Liver (tissue), 9 donors: ENCODE data around the gene CASP9. TPM values are rescaled to one million over a fixed set of nuclear protein-coding genes. Genes with fewer than 3 reads are reported as not detected.
"Not testable (repeated sequence)": the region's sequence is repeated elsewhere in the genome, so short reads cannot be mapped to it uniquely, and the experiment has no call there.

Source experiments
- DNase-seq: peaks from one replicate; pipeline ENCODE4 v3.0.0-alpha.2; 2017; ENCODE audit warnings: low spot score
- H3K27ac ChIP-seq, 2 donors: one replicate each; pipeline ENCODE4 v1.7.0; 2013; ENCODE audit warnings: inconsistent platforms in 2 of 2, low read length in 2 of 2, control low read depth in 1 of 2, low read depth in 1 of 2, mild to moderate bottlenecking in 1 of 2
- H3K27me3 ChIP-seq, 4 donors: one replicate each; pipeline versions ENCODE4 v1.6.1 to v1.7.0; 2013; ENCODE audit warnings: low read length in 3 of 4, inconsistent platforms in 1 of 4, mild to moderate bottlenecking in 1 of 4, moderate library complexity in 1 of 4; ENCODE audit not compliant: control insufficient read depth in 4 of 4, insufficient read depth in 4 of 4
- H3K36me3 ChIP-seq, 4 donors: one replicate each; pipeline versions ENCODE4 v1.6.1 to v1.7.0; 2013; ENCODE audit warnings: low read length in 3 of 4, mild to moderate bottlenecking in 3 of 4, low read depth in 1 of 4, moderate library complexity in 1 of 4; ENCODE audit not compliant: control insufficient read depth in 4 of 4, insufficient read depth in 3 of 4
- H3K4me1 ChIP-seq, 4 donors: one replicate each; pipeline versions ENCODE4 v1.6.1 to v1.7.0; 2013; ENCODE audit warnings: low read length in 3 of 4, mild to moderate bottlenecking in 3 of 4, moderate library complexity in 1 of 4; ENCODE audit not compliant: control insufficient read depth in 4 of 4, insufficient read depth in 4 of 4
- H3K4me3 ChIP-seq, 3 donors: one replicate each; pipeline versions ENCODE4 v1.6.1 to v1.7.0; 2013; ENCODE audit warnings: low read length in 3 of 3, control low read depth in 1 of 3, low read depth in 1 of 3, mild to moderate bottlenecking in 1 of 3
- H3K9ac ChIP-seq, 2 donors: one replicate each; pipeline ENCODE4 v1.7.0; 2013; ENCODE audit warnings: low read length in 2 of 2, mild to moderate bottlenecking in 2 of 2, moderate library complexity in 2 of 2, control low read depth in 1 of 2, low read depth in 1 of 2
- H3K9me3 ChIP-seq, 4 donors: one replicate each; pipeline versions ENCODE4 v1.6.1 to v1.7.0; 2013; ENCODE audit warnings: low read length in 3 of 4; ENCODE audit not compliant: control insufficient read depth in 4 of 4
- FOXA1 ChIP-seq: IDR thresholded peaks from 2 replicates; pipeline ENCODE4 v1.6.1; 2016; ENCODE audit warnings: antibody characterized with exemption
- FOXA2 ChIP-seq: IDR thresholded peaks from 2 replicates; pipeline ENCODE4 v1.6.1; 2016; ENCODE audit warnings: antibody characterized with exemption
- GABPA ChIP-seq, 2 donors: IDR thresholded peaks in 1 of 2; conservative IDR thresholded peaks in 1 of 2; 2 replicates each; pipeline ENCODE4 v1.6.1; 2016; ENCODE audit warnings: antibody characterized with exemption in 2 of 2, mild to moderate bottlenecking in 1 of 2, moderate library complexity in 1 of 2
- HNF4A ChIP-seq, 2 donors: conservative IDR thresholded peaks; 2 replicates each; pipeline ENCODE4 v1.6.1; 2016; ENCODE audit warnings: antibody characterized with exemption in 2 of 2, mild to moderate bottlenecking in 2 of 2
- HNF4G ChIP-seq: IDR thresholded peaks from 2 replicates; pipeline ENCODE4 v1.6.1; 2016; ENCODE audit warnings: antibody characterized with exemption
- JUND ChIP-seq, 2 donors: IDR thresholded peaks; 2 replicates each; pipeline ENCODE4 v1.6.1; 2016; ENCODE audit warnings: antibody characterized with exemption in 2 of 2
- RAD21 ChIP-seq, 2 donors: IDR thresholded peaks; 2 replicates each; pipeline ENCODE4 v1.6.1; 2016; ENCODE audit warnings: antibody characterized with exemption in 2 of 2, mild to moderate bottlenecking in 2 of 2
- RXRA ChIP-seq, 2 donors: IDR thresholded peaks; 2 replicates each; pipeline ENCODE4 v1.6.1; 2017 to 2018; ENCODE audit warnings: antibody characterized with exemption in 2 of 2, mild to moderate bottlenecking in 1 of 2
- TAF1 ChIP-seq: conservative IDR thresholded peaks from 2 replicates; pipeline ENCODE4 v1.6.1; 2016; ENCODE audit warnings: antibody characterized with exemption, mild to moderate bottlenecking
- YY1 ChIP-seq: IDR thresholded peaks from 2 replicates; pipeline ENCODE4 v1.6.1; 2016; ENCODE audit warnings: antibody characterized with exemption, mild to moderate bottlenecking
- WGBS: extraction: QIAGEN DNeasy Blood & Tissue Kit; methylation state at CpG from one replicate; pipeline ENCODE4 v1.1.7; 2013; 5-methylcytosine and 5-hydroxymethylcytosine counted together
- polyA plus RNA-seq, 2 donors: library from polyadenylated mRNA; stranded (reverse) in 1 of 2; unstranded in 1 of 2; fragments of 200-250 nt in 1 of 2; fragments of >200 nt in 1 of 2; fragmentation: Nextera tagmentation in 1 of 2; extraction: Ambion mirVana in 1 of 2; gene quantifications; one replicate each; pipeline versions ENCODE4 v1.2.1 to v1.2.3, GENCODE V29; 2013 to 2015
- total RNA-seq, 2 donors: library from RNA; depleted of rRNA; stranded (reverse); fragments of >200 nt; gene quantifications; one replicate each; pipeline ENCODE4 v1.2.3, GENCODE V29; 2014
- TF ChIP-seq, protein P1 (sequence below): IDR thresholded peaks from 2 replicates; pipeline ENCODE4 v1.6.1; 2016; ENCODE audit warnings: antibody characterized with exemption, mild to moderate bottlenecking
- TF ChIP-seq, protein P2 (sequence below): fragments of 150-350 bp; IDR thresholded peaks from 2 replicates; pipeline ENCODE4 v1.5.1; 2017; ENCODE audit warnings: improper control_type of control experiment, low read depth, low read length; ENCODE audit not compliant: missing input control
- TF ChIP-seq, protein P3 (sequence below): IDR thresholded peaks from 2 replicates; pipeline ENCODE4 v1.6.1; 2016; ENCODE audit warnings: antibody characterized with exemption
- TF ChIP-seq, protein P4 (sequence below): IDR thresholded peaks from 2 replicates; pipeline ENCODE4 v1.6.1; 2016; ENCODE audit warnings: antibody characterized with exemption
- donor health status: healthy.
- donor health status: healthy.
- donor health status: healthy.
- donor health status: healthy.
- donor health status: healthy.

Gene CASP9
- total and polyA plus RNA-seq, 4 donors, result 2.8 to 5.8 (median 4.3) TPM

DNA sequence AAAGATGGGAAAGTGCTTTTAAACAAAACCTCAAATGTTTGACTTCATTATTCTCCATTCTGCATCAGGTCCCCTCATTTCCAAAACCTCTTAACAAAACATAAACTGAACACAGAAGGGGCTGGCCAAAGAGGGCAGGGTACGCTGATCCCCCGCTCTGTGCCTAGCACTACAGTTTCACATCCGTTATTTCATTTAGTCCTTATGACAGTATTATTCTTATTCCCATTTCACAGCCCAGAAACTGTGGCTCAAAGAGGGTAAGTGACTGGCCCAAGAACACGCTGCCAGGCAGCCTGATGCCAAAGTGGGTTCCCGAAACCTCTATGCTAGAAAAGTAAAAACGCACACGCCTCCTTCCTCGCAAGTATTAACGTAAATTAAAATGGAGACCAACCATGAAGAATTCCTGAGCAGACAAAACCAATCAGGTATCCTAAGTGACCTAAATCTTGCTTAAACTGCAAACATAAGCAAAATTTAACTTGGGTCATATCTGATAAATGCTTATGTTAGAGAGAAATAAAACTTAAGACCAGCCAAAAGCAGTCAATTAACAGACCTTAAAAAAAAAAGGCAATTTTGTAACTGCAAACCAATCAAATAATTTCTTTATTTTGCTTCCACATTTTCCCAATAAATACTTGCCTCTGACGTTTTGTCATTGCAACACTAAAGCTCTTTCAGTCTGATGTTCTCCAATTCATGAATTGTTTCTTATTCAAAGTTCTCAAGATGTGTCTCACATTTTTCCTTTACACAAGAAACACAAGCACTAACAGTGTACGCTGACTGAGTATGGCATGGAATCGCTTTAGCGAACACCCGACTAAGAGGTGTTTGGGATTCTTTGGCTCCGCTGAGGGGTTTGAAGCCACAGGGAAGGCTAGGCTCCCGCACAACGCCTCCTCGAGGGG is 653 bp downstream of the CASP9 start:
- 44% methylated on average over 18 of the region's 18 CpGs for WGBS
- Histone ChIP-seq H3K36me3 (no peaks in the 10 kb centered on the region), H3K27me3 (no peaks in the 10 kb centered on the region), H3K4me3 (peak overlapping the region; percentile 51 to 78 (median 65)), H3K9me3 (no peaks in the 10 kb centered on the region), H3K27ac (peak overlapping the region; percentile 82 to 99), H3K4me1 (peaks cover 3 to 35% (median 24%) of the 10 kb centered on the region in 4 donors), H3K9ac (peak overlapping the region; percentile 78 to 80)
- DNase-seq, result no peak
- TF ChIP-seq HNF4G (no peak), TAF1 (no peak), FOXA1 (no peak), RXRA (IDR thresholded peaks at IDR 0.05) (no peak), RAD21 (IDR thresholded peaks at IDR 0.05) (no peak), JUND (IDR thresholded peaks at IDR 0.05) (no peak), YY1 (no peak)
- TF ChIP-seq, protein P1, sequence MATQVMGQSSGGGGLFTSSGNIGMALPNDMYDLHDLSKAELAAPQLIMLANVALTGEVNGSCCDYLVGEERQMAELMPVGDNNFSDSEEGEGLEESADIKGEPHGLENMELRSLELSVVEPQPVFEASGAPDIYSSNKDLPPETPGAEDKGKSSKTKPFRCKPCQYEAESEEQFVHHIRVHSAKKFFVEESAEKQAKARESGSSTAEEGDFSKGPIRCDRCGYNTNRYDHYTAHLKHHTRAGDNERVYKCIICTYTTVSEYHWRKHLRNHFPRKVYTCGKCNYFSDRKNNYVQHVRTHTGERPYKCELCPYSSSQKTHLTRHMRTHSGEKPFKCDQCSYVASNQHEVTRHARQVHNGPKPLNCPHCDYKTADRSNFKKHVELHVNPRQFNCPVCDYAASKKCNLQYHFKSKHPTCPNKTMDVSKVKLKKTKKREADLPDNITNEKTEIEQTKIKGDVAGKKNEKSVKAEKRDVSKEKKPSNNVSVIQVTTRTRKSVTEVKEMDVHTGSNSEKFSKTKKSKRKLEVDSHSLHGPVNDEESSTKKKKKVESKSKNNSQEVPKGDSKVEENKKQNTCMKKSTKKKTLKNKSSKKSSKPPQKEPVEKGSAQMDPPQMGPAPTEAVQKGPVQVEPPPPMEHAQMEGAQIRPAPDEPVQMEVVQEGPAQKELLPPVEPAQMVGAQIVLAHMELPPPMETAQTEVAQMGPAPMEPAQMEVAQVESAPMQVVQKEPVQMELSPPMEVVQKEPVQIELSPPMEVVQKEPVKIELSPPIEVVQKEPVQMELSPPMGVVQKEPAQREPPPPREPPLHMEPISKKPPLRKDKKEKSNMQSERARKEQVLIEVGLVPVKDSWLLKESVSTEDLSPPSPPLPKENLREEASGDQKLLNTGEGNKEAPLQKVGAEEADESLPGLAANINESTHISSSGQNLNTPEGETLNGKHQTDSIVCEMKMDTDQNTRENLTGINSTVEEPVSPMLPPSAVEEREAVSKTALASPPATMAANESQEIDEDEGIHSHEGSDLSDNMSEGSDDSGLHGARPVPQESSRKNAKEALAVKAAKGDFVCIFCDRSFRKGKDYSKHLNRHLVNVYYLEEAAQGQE, result peak; percentile 3

DNA sequence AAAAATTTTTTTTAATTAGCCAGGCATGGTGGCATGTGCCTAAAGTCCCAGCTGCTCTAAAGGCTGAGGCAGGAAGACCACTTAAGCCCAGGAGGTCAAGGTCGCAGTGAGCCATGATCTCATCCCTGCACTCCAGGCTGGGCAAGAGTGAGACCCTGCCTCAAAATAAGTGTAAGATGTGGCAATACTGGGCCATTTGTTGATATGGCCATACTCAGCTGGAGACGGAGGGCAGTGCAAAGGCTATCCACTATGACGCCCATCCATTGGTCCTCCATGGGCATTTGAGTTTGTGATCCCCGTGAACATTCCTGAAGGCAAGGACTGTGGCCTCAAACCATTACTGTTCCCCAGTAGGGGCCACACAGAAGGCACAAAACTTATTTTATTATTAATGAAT is 1.5 kb downstream of the CASP9 start:
- Histone ChIP-seq H3K9me3 (no peaks in the 10 kb centered on the region), H3K9ac (no peak overlapping the region), H3K4me1 (peaks cover 3 to 31% (median 21%) of the 10 kb centered on the region in 4 donors), H3K27ac (no peak overlapping the region), H3K27me3 (no peaks in the 10 kb centered on the region), H3K36me3 (peaks cover 0 to 4% (median under 1%) of the 10 kb centered on the region in 4 donors), H3K4me3 (no peak overlapping the region)
- DNase-seq, result no peak
- WGBS, result 98% methylated on average over 4 of the region's 4 CpGs
- TF ChIP-seq, protein P2, sequence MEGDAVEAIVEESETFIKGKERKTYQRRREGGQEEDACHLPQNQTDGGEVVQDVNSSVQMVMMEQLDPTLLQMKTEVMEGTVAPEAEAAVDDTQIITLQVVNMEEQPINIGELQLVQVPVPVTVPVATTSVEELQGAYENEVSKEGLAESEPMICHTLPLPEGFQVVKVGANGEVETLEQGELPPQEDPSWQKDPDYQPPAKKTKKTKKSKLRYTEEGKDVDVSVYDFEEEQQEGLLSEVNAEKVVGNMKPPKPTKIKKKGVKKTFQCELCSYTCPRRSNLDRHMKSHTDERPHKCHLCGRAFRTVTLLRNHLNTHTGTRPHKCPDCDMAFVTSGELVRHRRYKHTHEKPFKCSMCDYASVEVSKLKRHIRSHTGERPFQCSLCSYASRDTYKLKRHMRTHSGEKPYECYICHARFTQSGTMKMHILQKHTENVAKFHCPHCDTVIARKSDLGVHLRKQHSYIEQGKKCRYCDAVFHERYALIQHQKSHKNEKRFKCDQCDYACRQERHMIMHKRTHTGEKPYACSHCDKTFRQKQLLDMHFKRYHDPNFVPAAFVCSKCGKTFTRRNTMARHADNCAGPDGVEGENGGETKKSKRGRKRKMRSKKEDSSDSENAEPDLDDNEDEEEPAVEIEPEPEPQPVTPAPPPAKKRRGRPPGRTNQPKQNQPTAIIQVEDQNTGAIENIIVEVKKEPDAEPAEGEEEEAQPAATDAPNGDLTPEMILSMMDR, result no peak
- TF ChIP-seq FOXA2, result no peak
- TF ChIP-seq, protein P3, sequence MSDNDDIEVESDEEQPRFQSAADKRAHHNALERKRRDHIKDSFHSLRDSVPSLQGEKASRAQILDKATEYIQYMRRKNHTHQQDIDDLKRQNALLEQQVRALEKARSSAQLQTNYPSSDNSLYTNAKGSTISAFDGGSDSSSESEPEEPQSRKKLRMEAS, result no peak
- TF ChIP-seq TAF1, result no peak
- no peak for TF ChIP-seq YY1
- TF ChIP-seq GABPA (IDR thresholded peaks at IDR 0.05 in 1 of 2, conservative IDR thresholded peaks at IDR 0.05 in 1 of 2), result no peak
- no peak for TF ChIP-seq HNF4A (conservative IDR thresholded peaks at IDR 0.05)
- TF ChIP-seq, protein P4, sequence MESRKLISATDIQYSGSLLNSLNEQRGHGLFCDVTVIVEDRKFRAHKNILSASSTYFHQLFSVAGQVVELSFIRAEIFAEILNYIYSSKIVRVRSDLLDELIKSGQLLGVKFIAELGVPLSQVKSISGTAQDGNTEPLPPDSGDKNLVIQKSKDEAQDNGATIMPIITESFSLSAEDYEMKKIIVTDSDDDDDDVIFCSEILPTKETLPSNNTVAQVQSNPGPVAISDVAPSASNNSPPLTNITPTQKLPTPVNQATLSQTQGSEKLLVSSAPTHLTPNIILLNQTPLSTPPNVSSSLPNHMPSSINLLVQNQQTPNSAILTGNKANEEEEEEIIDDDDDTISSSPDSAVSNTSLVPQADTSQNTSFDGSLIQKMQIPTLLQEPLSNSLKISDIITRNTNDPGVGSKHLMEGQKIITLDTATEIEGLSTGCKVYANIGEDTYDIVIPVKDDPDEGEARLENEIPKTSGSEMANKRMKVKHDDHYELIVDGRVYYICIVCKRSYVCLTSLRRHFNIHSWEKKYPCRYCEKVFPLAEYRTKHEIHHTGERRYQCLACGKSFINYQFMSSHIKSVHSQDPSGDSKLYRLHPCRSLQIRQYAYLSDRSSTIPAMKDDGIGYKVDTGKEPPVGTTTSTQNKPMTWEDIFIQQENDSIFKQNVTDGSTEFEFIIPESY, result no peak
- TF ChIP-seq FOXA1, result no peak

DNA sequence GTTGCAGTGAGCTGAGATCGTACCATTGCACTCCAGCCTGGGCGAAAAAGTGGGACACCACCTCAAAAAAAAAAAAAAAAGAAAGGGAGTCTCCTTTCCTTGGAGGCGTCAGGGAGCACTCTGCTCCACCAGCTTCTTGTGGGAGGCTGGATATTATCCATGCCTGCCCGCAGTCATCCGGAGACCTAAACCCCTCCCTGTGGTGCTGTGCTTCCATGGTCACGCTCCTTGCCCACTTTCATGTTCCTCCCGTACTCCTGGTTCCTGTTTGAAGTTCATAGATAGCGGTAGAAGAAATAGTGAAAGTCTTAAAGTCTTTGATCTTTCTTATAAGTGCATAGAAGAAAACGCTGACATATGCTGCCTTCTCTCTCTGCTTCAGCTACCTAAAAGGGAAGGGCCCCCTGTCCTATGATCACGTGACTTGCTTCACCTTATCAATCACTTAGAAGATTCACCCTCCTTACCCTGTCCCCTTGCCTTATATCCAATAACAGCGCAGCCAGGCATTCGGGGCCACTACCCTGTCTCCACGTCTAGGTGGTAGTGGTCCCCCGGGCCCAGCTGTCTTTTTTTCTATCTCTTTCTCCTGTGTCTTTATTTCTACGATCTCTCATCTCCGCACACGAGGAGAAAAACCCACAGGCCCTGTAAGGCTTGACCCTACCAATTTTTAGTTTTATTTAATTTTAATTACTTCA is 2.7 kb downstream of the CASP9 start:
- not testable (repeated sequence) for H3K4me3 ChIP-seq, DNase-seq, H3K36me3 ChIP-seq, H3K9ac ChIP-seq, H3K27me3 ChIP-seq, H3K9me3 ChIP-seq, H3K27ac ChIP-seq
- H3K4me1 ChIP-seq, result peaks cover 3 to 26% (median 17%) of the 10 kb centered on the region in 4 donors
- 93% methylated on average over 17 of the region's 17 CpGs for WGBS
